Memory B cell (primary cell): ENCODE measurements around the gene N4BP2.

Source experiments
- ATAC-seq: fragments of 150-1000 bp; cut with Tn5 transposase; 2 replicates; pipeline ENCODE4 v1.10.0; 2021; ENCODE audit warnings: low read depth, mild to moderate bottlenecking, moderate library complexity
- DNase-seq, 2 donors: peaks; one replicate each; pipeline ENCODE4 v3.0.0; 2022; ENCODE audit warnings: low spot score in 2 of 2
- H3K27ac Mint-ChIP-seq: one replicate; pipeline ENCODE4 v1.8.0; 2022; ENCODE audit warnings: mild to moderate bottlenecking, moderate library complexity, mixed read lengths
- H3K27me3 Mint-ChIP-seq: one replicate; pipeline ENCODE4 v1.8.0; 2022; ENCODE audit warnings: mixed read lengths
- H3K36me3 Mint-ChIP-seq: one replicate; pipeline ENCODE4 v1.8.0; 2022; ENCODE audit warnings: mild to moderate bottlenecking, mixed read lengths
- H3K4me1 Mint-ChIP-seq: one replicate; pipeline ENCODE4 v1.8.0; 2022; ENCODE audit warnings: mixed read lengths
- H3K4me3 Mint-ChIP-seq: one replicate; pipeline ENCODE4 v1.8.0; 2022; ENCODE audit warnings: mild to moderate bottlenecking, moderate library complexity, mixed read lengths
- H3K9me3 Mint-ChIP-seq: one replicate; pipeline ENCODE4 v1.8.0; 2022; ENCODE audit warnings: mixed read lengths

N4BP2 gene

GRCh38 chr4:40182954-40183353 is 126.3 kb downstream of the N4BP2 start:
- ATAC-seq (no peak), DNase-seq (no peak)

DNA sequence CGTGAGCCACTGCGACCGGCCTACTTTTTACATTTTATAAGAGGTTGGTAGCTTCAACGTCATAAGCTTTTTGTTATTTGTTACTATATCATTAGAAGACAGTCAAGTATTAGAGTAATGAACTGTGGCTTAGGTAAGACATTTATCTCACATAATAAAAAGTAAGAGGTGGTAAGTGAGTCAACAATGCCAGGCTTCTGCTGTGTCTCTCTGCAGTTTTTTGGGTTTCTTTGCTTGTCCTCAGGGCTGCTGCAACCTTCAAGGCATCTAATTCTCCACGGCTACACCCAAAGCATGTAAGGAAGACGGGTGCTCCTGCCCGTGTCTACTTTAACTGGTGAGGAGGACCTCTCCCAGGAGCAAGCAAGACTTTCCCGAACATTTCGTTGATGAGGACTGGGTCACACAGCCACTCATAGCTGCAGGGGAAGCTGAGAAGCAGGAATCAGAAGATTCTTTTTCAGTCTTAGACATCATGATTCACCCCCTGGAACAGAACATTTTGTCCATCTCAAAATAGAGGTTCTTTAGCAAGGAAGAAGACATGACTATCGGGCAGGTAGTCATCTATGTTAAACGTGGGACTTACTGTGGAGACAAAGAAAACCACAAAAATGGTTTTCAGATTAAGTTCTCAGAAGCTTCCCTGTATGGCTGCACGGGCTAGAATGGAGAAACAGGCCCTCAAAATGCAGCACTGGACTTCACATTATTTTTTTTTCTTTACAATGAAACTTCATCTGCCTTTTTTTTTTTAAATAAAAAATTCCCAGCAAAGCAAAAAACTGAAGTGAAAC is 127.2 kb downstream of the N4BP2 start:
- Mint-ChIP-seq H3K4me1 (peaks cover 35% of the 10 kb centered on the region), H3K36me3 (no peaks in the 10 kb centered on the region), H3K4me3 (peak overlapping the region; percentile 43), H3K9me3 (peaks cover 2% of the 10 kb centered on the region), H3K27me3 (no peaks in the 10 kb centered on the region), H3K27ac (peak overlapping the region; percentile 84)
- ATAC-seq = peak; percentile 19
- no peak for DNase-seq

More at GRCh38 chr4:40182954-40183353, 126.3 kb downstream of the N4BP2 start:
- Mint-ChIP-seq H3K36me3 (no peaks in the 10 kb centered on the region), H3K27ac (no peak overlapping the region), H3K27me3 (no peaks in the 10 kb centered on the region), H3K4me3 (no peak overlapping the region), H3K4me1 (peaks cover 35% of the 10 kb centered on the region), H3K9me3 (peaks cover 2% of the 10 kb centered on the region)

DNA sequence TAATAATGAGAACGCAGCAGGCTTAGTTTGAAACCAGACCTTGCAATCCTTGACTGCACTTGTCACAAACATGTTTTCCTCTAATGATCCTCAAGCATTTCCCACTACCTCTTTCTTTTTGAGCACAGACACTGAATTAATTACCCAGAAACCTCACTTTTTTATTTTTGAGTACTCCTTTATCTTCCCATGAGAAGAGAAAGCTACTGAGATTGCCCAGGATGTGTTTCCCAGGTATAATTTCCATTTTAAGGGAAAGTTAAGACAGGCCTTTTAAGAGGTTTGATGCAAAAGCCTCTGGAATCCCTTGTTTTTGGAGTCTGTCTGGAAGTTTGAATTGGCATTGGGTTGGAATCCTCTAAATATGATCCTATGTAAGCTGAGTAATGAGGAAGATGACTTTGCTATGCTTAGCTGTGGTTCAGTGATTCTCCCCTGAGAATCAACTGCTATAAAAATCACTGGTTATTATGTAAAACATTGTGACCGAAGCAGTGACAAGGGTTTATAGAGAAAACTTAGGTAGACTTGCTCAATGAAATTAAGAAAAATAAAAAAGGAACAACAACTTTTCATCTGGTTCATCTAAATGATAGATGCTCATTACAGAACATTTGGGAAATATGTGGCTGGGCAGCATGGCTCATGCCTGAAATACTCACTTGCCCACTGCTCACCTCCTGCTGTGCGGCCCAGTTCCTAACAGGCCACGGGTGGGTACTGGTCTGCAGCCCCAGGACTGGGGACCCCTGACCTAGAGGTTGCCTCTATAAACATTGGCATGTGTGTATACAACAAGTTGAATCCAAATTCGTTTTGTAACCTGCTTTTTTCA is 129.4 kb downstream of the N4BP2 start:
- ATAC-seq = peak; percentile 88
- Mint-ChIP-seq H3K4me3 (peak overlapping the region; percentile 11), H3K27ac (peak overlapping the region; percentile 86), H3K9me3 (peaks cover 2% of the 10 kb centered on the region), H3K36me3 (no peaks in the 10 kb centered on the region), H3K27me3 (no peaks in the 10 kb centered on the region), H3K4me1 (peaks cover 50% of the 10 kb centered on the region)
- no peak for DNase-seq

DNA sequence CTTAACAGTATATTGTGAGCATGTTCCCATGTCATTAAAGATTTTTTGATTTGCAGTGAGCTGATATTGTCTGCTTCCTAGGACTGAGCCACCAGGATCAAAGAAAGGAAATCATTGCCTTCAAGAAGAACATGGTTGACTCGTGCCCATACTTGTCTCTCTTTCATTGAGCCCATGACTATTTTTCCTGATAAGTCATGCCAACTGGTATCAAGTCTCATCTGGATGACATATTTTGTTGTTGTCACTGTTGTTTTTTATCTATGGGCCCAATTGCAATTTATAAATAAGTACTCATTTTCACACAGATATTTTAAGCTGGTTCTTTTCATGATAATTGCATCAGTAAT is 130.0 kb downstream of the N4BP2 start:
- H3K4me1 Mint-ChIP-seq = peaks cover 53% of the 10 kb centered on the region
- H3K36me3 Mint-ChIP-seq = no peaks in the 10 kb centered on the region
- DNase-seq = no peak
- H3K9me3 Mint-ChIP-seq = no peaks in the 10 kb centered on the region
- H3K4me3 Mint-ChIP-seq = peak overlapping the region; percentile 11
- ATAC-seq = no peak
- peak overlapping the region; percentile 86 for H3K27ac Mint-ChIP-seq
- no peaks in the 10 kb centered on the region for H3K27me3 Mint-ChIP-seq

DNA sequence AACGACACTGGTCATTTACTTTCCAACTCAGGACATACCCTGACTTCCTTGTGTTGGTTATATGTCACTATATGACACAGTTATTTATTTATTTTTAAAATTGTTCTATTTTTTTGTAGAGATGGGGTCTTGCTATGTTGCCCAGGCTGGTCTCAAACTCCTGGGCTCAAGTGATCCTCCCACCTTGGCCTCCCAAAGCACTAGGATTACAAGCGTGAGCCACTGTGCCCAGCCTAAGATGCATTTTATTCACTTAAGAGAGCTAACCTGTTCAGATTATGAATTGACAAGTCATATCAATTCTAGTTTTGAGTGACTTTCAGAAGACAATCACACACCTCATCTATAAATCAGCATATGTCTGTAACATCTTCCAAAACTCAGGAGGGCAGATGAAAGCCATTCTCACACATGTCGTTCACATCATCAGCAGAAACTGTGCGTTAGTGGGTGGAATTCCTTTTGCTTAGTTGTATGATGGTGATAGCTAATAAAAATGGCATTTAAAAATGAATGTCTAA is 130.8 kb downstream of the N4BP2 start:
- DNase-seq = no peak
- H3K27ac Mint-ChIP-seq = peak overlapping the region; percentile 16
- peaks cover 52% of the 10 kb centered on the region for H3K4me1 Mint-ChIP-seq
- no peaks in the 10 kb centered on the region for H3K9me3 Mint-ChIP-seq
- ATAC-seq = no peak
- H3K27me3 Mint-ChIP-seq = no peaks in the 10 kb centered on the region
- no peaks in the 10 kb centered on the region for H3K36me3 Mint-ChIP-seq
- no peak overlapping the region for H3K4me3 Mint-ChIP-seq

DNA sequence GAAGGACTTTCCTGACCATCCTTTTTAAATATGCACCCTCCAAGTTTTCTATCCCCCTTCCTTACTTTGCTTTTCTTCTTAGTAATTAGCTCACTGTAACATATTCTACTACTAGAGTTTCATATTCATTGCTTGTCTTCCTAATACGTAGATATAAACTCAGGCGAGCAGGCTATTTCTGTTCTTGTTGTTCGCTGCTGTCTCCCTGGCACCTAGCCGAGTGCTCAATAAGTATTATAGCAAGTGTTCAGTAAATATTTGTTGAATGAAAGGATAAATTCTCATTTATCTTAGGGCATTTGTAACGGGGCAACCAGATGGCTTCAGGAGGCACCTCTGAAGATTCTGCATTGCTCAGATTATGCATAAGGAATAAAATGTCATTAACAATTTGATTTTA is 133.4 kb downstream of the N4BP2 start:
- Mint-ChIP-seq H3K27me3 (no peaks in the 10 kb centered on the region), H3K4me1 (peaks cover 63% of the 10 kb centered on the region), H3K9me3 (no peaks in the 10 kb centered on the region), H3K4me3 (no peak overlapping the region), H3K36me3 (no peaks in the 10 kb centered on the region), H3K27ac (peak overlapping the region; percentile 100)
- ATAC-seq (no peak), DNase-seq (peak in 1 of 2 donors; percentile 6)

- peaks cover 67% of the 10 kb centered on the region for H3K4me1 Mint-ChIP-seq
- H3K27ac Mint-ChIP-seq = peak overlapping the region; percentile 100
- DNase-seq (no peak), ATAC-seq (no peak)
- peak overlapping the region; percentile 38 for H3K4me3 Mint-ChIP-seq
- H3K9me3 Mint-ChIP-seq = no peaks in the 10 kb centered on the region
- H3K27me3 Mint-ChIP-seq = no peaks in the 10 kb centered on the region
- no peaks in the 10 kb centered on the region for H3K36me3 Mint-ChIP-seq
Observed at GRCh38 chr4:40190465-40190864, 133.8 kb downstream of the N4BP2 start.

DNA sequence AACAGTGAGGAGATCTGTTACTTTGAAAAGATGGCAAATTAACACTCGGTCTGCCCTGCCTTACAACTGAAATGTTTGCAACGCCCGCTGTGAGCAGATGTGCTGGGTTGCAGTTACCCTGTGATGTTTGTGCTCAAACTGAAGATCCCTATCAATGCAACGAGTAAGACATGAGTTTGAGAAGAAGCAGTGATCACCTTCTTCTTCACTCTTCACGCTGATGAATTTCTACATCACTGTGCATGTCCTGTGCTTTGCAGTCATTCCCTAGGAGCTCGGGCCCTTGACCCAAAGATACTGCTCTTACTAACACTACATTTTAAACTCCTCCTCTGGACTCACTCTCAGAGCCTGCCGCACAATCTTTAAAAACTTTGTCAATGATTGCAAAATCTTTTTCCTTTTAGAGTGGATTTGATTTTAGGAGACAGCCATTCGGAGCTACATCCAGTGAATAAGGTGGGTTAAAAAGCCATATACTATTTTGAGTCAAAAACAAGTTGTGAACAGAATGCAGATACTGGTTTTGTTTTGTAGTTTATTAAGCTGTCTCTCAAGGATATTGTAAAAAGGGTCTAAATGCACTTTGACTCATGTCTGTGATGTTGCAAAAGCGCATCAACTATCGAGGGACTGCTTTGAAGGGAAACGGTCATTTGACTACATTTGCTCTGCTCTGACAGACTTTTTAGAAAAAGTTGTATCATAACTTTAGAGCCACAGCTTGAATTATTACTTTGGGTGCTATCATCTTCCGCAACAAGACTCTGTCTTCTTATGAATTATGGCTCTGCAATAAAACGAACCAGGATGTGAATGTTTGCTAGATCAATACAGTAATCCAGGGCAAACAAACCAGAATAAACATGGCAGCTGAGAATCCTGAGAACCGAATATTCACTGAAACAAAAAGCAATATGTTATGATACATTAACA is 134.5 kb downstream of the N4BP2 start:
- H3K36me3 Mint-ChIP-seq = no peaks in the 10 kb centered on the region
- no peaks in the 10 kb centered on the region for H3K27me3 Mint-ChIP-seq
- peak overlapping the region; percentile 100 for H3K27ac Mint-ChIP-seq
- ATAC-seq (no peak), DNase-seq (peak in 1 of 2 donors; percentile 2)
- no peaks in the 10 kb centered on the region for H3K9me3 Mint-ChIP-seq
- peaks cover 70% of the 10 kb centered on the region for H3K4me1 Mint-ChIP-seq
- H3K4me3 Mint-ChIP-seq = peak overlapping the region; percentile 38

DNA sequence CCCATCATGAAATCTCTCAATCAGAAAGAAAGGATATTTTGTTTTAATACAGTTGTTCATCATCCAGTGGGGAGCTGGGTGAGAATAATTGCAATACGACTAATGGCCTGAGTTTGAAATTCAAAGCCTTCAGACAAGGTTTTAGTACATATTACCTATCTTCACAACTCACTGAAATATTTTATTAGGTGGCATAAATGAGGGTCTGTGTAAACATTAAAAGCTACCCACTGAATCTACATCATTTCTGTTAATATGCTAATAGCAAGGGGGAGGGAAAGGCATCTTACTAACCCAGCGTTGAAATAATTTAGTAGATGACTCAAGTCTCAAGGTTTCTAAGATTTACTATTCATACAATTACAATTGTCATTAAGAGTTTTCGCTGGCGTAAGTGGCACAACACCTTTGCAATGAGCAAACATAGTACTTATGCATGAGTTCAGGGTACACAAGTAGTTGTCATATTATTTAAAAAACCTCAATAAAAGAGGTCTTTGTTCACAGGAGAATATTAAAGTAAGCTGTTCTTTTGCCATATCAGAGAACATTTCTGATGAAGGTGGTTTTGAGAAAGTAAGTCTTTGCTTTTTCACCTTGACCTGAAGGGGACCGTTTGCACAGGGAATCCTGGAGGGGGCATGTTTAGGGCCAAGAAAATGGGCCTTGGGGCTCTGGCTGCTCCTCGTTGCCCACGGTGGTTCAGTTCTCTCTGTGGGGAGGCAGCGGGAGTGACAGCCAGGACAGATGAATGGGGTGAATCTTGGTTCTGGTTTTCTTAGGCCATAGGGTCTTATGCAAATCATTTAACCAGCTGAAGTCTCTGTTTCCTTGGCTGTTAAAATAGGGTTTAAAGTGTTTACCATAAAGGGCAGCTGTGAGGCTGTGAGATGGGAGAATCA is 135.7 kb downstream of the N4BP2 start:
- Mint-ChIP-seq H3K4me3 (peak overlapping the region; percentile 100), H3K27ac (peak overlapping the region; percentile 100), H3K9me3 (no peaks in the 10 kb centered on the region), H3K36me3 (no peaks in the 10 kb centered on the region), H3K27me3 (no peaks in the 10 kb centered on the region), H3K4me1 (peaks cover 63% of the 10 kb centered on the region)
- ATAC-seq (no peak), DNase-seq (no peak)

GRCh38 chr4:40193016-40193571 is 136.4 kb downstream of the N4BP2 start:
- Mint-ChIP-seq H3K9me3 (no peaks in the 10 kb centered on the region), H3K4me3 (peak overlapping the region; percentile 100), H3K36me3 (peaks cover 2% of the 10 kb centered on the region), H3K27ac (peak overlapping the region; percentile 100), H3K27me3 (no peaks in the 10 kb centered on the region), H3K4me1 (peaks cover 62% of the 10 kb centered on the region)
- ATAC-seq = peak; percentile 28
- no peak for DNase-seq

DNA sequence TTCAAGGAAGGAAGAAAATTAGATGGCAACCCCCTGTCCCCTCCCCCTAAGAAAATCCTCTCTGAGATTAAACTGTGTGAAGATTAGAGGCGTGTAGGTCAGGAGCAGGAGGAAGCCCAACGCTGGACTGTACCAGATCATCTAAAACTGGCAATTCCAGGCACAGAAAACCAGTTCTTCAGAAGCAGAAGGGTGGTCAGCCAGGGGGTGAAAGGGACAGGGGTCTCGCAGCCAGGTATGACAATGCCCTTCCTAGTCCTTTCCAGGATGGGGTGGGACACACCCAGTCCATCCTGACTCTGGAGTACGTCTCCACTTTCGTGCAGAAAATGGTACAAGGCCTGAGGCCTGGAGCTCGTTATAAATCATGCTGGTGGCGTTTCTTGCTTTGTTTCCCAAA is 136.9 kb downstream of the N4BP2 start:
- Mint-ChIP-seq H3K4me3 (peak overlapping the region; percentile 100), H3K36me3 (peaks cover 7% of the 10 kb centered on the region), H3K27ac (peak overlapping the region; percentile 100), H3K27me3 (no peaks in the 10 kb centered on the region), H3K9me3 (no peaks in the 10 kb centered on the region), H3K4me1 (peaks cover 63% of the 10 kb centered on the region)
- ATAC-seq (no peak), DNase-seq (no peak)

GRCh38 chr4:40194602-40195161 is 138.0 kb downstream of the N4BP2 start:
- Mint-ChIP-seq H3K36me3 (peaks cover 7% of the 10 kb centered on the region), H3K27me3 (no peaks in the 10 kb centered on the region)
- DNase-seq = no peak

More at GRCh38 chr4:40194602-40195161, 138.0 kb downstream of the N4BP2 start:
- ATAC-seq = peak; percentile 28
- Mint-ChIP-seq H3K9me3 (no peaks in the 10 kb centered on the region), H3K27ac (peak overlapping the region; percentile 100), H3K4me3 (peak overlapping the region; percentile 100), H3K4me1 (peaks cover 62% of the 10 kb centered on the region)
